Effector memory CD4-positive, alpha-beta T cell (primary cell): Measurements from ENCODE around the gene ANAPC5.

Experiments used
- DNase-seq, 3 donors: peaks; one replicate each; pipeline ENCODE4 v3.0.0-alpha.2; 2020
- H3K27ac ChIP-seq: 2 replicates; pipeline ENCODE4 v1.7.0; 2013; ENCODE audit warnings: mild to moderate bottlenecking, low read length, moderate library complexity; ENCODE audit not compliant: insufficient read depth, poor library complexity, severe bottlenecking
- H3K27me3 ChIP-seq: replicated peaks from 2 replicates; pipeline ENCODE4 v1.7.0; 2013; ENCODE audit warnings: mild to moderate bottlenecking, low read length; ENCODE audit not compliant: insufficient read depth, control insufficient read depth, poor library complexity, severe bottlenecking
- H3K36me3 ChIP-seq: 2 replicates; pipeline ENCODE4 v1.7.0; 2013; ENCODE audit warnings: mild to moderate bottlenecking, low read length, moderate library complexity; ENCODE audit not compliant: control insufficient read depth, insufficient read depth
- H3K4me1 ChIP-seq: 2 replicates; pipeline ENCODE4 v1.7.0; 2013; ENCODE audit warnings: low read length, mild to moderate bottlenecking; ENCODE audit not compliant: control insufficient read depth, insufficient read depth, poor library complexity, severe bottlenecking
- H3K4me3 ChIP-seq: 2 replicates; pipeline ENCODE4 v1.7.0; 2013; ENCODE audit warnings: low read length, low read depth, mild to moderate bottlenecking; ENCODE audit not compliant: insufficient read depth, poor library complexity, severe bottlenecking
- H3K9me3 ChIP-seq: 2 replicates; pipeline ENCODE4 v1.7.0; 2013; ENCODE audit warnings: mild to moderate bottlenecking, low read length, moderate library complexity; ENCODE audit not compliant: control insufficient read depth

ANAPC5 gene

DNA sequence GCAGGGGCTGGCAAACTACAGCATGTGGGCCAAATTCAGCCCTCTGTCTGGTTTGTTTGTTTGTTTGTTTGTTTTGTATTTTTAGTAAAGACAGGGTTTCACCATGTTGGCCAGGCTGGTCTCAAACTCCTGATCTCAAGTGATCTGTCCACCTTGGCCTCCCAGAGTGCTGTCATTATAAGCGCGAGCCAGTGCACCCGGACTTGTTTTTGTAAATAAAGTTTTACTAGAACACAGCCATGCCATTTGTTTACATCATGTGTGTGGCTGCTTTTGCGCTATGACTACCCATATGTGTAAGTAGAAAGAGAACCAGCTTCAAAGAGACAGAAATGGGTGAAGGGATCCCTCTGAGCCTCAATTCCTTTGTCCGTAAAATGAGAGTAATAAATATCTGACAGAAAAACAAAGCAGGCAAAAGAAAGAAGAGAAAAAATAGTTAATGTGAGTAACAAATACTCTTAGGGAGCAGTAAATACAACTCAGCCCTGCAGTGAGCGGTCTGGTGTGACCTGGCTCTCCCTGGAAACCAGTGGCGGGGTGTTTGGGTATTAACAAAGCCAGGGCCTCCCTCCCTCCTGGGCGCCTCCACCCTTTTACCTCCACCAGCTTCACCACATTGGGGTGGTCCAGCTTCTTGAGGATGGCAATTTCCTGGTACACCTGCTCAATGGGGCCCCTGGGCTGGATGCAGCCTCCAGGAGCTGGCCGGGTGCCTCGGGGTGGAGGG lies 88.8 kb downstream of the ANAPC5 start:
- Histone ChIP-seq H3K27me3 (no peaks in the 10 kb centered on the region), H3K9me3 (no peaks in the 10 kb centered on the region), H3K4me3 (no peak overlapping the region), H3K27ac (no peak overlapping the region), H3K36me3 (peaks cover 28% of the 10 kb centered on the region), H3K4me1 (no peaks in the 10 kb centered on the region)
- no peak for DNase-seq

DNA sequence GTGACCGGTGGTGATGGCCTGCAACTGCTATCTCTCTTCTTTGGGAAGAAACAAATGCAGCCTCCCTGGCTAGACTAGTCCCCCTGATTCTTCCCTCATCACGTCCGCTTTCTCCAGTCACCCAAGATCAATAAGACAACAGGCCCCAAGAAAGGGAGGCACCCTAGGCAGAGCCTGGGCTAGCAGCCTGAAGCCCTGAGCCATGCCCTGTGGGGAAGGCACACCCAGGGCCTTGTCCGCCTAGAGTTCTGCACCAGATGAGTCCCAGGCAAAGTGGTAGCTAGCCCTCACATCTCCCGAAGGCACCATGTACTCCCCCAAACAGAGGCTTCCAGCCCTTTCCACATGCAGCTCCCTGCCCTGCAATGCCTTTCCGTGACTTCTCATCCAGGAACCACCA lies 90.8 kb downstream of the ANAPC5 start:
- H3K4me3 ChIP-seq: no peak overlapping the region
- DNase-seq: no peak
- H3K4me1 ChIP-seq: no peaks in the 10 kb centered on the region
- no peaks in the 10 kb centered on the region for H3K27me3 ChIP-seq
- no peak overlapping the region for H3K27ac ChIP-seq
- H3K36me3 ChIP-seq: peaks cover 25% of the 10 kb centered on the region
- no peaks in the 10 kb centered on the region for H3K9me3 ChIP-seq

DNA sequence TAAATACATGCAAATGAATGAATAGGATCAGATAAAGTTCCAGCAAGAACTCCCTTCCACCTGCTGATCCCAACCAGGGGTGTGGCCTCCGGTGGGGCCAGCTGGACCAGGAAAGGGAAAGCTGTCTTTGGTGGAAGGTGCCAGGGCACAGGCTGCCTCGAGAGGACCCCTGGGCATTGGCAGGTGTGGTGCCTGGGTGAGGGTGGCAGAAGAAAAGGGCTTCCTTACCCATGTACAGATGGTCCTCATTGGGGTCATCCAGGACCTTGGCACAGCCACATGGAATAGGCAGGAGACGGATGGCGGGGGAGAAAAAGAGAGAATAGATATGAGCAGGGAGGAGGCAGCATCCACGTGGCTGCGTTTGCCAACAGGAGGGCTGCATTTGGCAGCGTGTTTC lies 92.1 kb downstream of the ANAPC5 start:
- no peak overlapping the region for H3K27ac ChIP-seq
- no peaks in the 10 kb centered on the region for H3K4me1 ChIP-seq
- no peaks in the 10 kb centered on the region for H3K27me3 ChIP-seq
- H3K9me3 ChIP-seq: no peaks in the 10 kb centered on the region
- H3K36me3 ChIP-seq: peaks cover 25% of the 10 kb centered on the region
- no peak overlapping the region for H3K4me3 ChIP-seq
- DNase-seq: no peak

DNA sequence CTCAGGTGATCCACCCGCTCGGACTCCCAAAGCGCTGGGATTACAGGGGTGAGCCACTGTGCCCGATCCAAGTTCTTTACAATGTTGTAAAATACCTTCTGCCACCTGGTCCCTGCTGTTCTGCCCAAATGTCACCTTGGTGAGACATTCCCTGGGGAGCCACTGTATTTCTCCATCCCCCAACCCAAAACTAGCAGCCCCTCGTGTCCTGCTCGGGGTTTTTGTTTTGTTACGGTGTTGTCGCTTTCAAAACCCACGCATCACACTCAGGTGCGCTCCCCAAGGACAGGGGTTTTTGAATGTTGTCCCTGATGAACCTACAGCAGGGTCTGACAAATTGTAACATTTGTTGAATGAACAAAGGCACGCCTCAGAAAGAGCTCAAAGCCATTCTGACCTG lies 93.1 kb downstream of the ANAPC5 start:
- H3K27ac ChIP-seq: no peak overlapping the region
- DNase-seq: no peak
- H3K27me3 ChIP-seq: no peaks in the 10 kb centered on the region
- H3K4me1 ChIP-seq: no peaks in the 10 kb centered on the region
- no peak overlapping the region for H3K4me3 ChIP-seq
- no peaks in the 10 kb centered on the region for H3K9me3 ChIP-seq
- H3K36me3 ChIP-seq: peaks cover 23% of the 10 kb centered on the region
